GM18520 (cell line): ENCODE measurements around the gene ANKRD36.
"Not testable (repeated sequence)": the region's sequence is repeated elsewhere in the genome, so short reads cannot be mapped to it uniquely, and the experiment has no call there.

Source experiments
- ATAC-seq: cut with Tn5 transposase; IDR thresholded peaks from one replicate; pipeline ENCODE4 v1.9.1; 2021; ENCODE audit not compliant: unreplicated experiment

ANKRD36 gene

DNA sequence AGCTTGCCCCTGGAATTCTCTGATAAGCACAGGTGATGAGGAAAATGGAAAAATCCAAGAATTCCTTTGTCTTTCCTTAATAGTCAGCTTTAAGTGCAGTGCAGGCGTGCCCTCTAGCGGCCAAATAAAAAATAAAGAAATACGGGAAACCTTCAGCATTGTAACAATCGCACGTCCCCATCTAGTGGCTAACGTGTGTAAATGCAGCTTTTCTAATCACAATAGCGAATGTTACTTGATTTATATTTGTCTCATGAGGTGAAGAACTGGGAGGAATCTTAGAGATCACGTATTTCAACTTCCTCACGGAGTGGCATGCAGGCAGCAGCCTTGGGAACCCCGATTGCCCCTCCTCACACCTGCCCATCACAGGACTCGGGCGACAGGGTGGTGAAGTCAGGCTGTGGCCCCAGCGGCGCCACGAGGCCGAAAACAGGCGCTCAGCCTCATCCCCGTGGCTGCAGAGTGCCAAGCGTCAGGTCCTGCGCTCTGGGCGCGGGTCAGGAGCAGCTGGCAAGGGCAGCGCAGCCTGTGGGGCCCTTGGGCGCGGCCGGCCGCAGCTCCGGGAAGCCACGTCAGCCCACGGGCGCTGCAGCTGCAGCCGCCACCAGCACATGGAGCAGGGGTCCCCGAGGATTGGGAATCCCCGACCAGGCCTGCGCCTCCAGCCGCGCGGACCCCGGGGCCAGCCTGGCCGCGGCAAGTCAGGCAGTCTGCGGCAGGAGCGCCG is 468 bp upstream of the ANKRD36 start:
- peak; percentile 45 for ATAC-seq

GRCh38 chr2:97113882-97114255 is 916 bp downstream of the ANKRD36 start:
- not testable (repeated sequence) for ATAC-seq

DNA sequence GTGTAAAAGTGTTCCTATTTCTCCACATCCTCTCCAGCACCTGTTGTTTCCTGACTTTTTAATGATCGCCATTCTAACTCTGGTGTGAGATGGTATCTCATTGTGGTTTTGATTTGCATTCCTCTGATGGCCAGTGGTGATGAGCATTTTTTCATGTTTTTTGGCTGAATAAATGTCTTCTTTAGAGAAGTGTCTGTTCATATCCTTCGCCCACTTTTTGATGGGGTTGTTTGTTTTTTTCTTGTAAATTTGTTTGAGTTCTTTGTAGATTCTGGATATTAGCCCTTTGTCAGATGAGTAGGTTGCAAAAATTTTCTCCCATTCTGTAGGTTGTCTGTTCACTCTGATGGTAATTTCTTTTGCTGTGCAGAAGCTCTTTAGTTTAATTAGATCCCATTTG is 16.1 kb downstream of the ANKRD36 start:
- not testable (repeated sequence) for ATAC-seq

DNA sequence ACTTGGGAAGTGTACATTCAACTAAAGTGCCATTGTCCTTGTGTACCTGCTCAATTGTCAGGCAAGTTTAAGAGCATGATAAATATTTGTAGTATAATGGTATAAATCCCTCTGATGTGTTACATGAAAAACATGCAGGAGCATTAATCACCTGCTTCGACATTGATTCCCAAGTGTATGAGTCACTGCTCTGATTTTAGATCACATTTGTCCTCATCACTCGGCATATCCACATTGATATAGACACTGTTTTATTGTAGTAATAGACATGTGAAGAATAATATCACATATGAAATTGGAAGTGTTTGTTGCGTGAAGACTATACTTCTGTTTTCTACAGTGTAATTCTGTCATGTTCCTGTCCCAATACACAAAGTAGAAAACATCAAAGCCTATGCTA is 31.1 kb downstream of the ANKRD36 start:
- ATAC-seq = not testable (repeated sequence)

GRCh38 chr2:97166548-97166947 is 53.6 kb downstream of the ANKRD36 start:
- ATAC-seq = not testable (repeated sequence)

GRCh38 chr2:97167938-97168337 is 55.0 kb downstream of the ANKRD36 start:
- not testable (repeated sequence) for ATAC-seq

DNA sequence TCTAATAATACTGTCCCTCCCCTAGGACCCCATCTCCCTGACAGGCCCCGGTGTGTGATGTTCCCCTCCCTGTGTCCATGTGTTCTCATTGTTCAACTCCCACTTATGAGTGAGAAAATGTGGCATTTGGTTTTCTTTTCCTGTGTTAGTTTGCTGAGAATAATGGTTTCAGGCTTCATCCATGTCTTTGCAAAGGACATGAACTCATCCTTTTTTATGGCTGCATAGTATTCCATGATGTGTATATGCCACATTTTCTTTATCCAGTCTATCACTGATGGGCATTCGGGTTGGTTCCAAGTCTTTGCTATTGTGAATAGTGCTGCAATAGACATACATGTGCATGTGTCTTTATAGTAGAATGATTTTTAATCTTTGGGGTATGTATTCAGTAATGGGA is 55.6 kb downstream of the ANKRD36 start:
- not testable (repeated sequence) for ATAC-seq

GRCh38 chr2:97180391-97180790 is 67.4 kb downstream of the ANKRD36 start:
- ATAC-seq = not testable (repeated sequence)

DNA sequence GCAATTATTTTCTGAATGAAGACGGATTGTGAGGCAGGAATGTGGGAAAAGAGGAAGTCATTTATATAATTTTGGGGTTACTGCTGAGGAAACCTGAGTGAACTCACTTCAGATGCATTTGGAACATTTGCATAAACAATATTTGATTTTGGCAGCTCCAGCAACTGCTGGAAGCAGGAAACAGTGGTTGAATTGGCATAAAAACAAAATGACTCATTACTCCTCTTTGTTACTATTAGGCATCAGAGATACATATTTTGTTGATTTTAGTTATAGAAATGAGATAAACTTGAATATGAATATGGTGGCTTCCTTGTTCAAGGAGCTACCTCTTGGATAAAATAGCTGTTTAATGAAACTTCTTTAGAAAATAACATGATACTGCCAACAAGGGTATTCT is 82.4 kb downstream of the ANKRD36 start:
- not testable (repeated sequence) for ATAC-seq

DNA sequence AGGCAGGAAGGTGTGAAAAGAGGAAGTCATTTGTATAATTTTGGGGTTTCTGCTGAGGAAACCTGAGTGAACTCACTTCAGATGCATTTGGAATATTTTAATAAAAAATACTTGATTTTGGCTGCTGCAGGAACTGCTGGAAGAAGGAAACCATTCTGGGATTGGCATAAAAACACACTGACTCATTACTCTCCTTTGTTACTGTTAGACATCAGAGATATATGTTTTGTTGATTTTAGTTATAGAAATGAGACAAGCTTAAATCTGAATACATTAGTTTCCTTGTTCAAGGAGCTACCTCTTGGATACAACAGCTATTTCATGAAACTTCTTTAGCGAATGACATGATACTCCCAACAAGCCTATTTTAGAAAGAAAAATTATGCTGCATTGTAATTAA is 84.3 kb downstream of the ANKRD36 start:
- ATAC-seq = not testable (repeated sequence)

DNA sequence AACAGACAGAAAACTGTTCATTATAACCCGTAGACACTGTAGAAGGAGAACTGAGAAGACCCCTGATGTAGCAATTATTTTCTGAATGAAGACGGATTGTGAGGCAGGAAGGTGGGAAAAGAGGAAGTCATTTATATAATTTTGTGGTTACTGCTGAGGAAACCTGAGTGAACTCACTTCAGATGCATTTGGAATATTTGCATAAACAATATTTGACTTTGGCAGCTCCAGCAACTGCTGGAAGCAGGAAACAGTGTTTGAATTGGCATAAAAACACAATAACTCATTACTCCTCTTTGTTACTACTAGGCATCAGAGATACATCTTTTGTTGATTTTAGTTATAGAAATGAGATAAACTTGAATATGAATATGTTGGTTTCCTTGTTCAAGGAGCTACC is 87.9 kb downstream of the ANKRD36 start:
- ATAC-seq = not testable (repeated sequence)

DNA sequence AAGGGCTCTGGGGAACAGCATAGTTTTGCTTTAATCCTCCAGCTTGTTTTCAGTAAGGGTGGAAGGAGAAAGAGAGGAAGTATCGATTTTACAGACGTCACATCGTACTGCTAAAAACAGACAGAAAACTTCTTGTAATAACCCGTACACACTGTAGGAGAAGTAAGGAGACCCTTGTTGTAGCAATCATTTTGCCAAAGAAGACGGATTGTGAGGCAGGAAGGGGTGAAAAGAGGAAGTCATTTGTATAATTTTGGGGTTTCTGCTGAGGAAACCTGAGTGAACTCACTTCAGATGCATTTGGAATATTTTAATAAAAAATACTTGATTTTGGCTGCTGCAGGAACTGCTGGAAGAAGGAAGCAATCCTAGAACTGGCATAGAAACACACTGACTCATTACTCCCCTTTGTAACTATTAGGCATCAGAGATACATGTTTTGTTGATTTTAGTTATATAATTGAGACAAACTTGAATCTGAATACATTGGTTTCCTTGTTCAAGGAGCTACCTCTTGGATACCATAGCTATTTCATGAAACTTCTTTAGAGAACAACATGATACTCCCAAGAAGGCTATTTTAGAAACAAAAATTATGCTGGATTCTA is 89.8 kb downstream of the ANKRD36 start:
- ATAC-seq = not testable (repeated sequence)

DNA sequence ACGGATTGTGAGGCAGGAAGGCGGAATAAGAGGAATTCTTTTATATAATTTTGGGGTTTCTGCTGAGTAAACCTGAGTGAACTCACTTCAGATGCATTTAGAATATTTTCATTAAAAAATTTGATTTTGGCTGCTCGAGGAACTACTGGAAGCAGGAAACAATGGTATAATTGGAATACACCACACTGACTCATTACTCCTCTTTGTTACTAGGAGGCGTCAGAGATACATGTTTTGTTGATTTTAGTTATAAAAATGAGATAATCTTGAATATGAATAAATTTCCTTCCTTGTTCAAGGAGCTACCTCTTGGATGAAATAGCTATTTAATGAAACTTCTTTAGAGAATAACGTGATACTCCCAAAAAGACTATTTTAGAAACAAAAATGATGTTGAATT is 97.4 kb downstream of the ANKRD36 start:
- no peak for ATAC-seq

GRCh38 chr2:97215025-97215424 is 102.1 kb downstream of the ANKRD36 start:
- not testable (repeated sequence) for ATAC-seq

DNA sequence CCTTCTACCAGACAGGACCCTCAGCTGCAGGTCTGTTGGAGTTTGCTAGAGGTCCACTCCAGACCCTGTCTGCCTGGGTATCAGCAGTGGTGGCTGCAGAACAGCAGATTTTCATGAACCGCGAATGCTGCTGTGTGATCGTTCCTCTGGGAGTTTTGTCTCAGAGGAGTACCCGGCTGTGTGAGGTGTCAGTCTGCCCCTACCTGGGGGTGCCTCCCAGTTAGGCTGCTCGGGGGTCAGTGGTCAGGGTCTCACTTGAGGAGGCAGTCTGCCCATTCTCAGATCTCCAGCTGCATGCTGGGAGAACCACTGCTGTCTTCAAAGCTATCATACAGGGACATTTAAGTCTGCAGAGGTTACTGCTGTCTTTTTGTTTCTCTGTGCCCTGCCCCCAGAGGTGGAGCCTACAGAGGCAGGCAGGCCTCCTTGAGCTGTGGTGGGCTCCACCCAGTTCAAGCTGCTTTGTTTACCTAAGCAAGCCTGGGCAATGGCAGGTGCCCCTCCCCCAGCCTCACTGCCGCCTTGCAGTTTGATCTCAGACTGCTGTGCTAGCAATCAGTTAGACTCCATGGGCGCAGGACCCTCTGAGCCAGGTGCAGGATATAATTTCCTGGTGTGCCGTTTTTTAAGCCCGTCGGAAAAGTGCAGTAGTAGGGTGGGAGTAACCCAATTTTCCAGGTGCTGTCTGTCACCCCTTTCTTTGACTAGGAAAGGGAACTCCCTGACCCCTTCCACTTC is 118.1 kb downstream of the ANKRD36 start:
- ATAC-seq = not testable (repeated sequence)

DNA sequence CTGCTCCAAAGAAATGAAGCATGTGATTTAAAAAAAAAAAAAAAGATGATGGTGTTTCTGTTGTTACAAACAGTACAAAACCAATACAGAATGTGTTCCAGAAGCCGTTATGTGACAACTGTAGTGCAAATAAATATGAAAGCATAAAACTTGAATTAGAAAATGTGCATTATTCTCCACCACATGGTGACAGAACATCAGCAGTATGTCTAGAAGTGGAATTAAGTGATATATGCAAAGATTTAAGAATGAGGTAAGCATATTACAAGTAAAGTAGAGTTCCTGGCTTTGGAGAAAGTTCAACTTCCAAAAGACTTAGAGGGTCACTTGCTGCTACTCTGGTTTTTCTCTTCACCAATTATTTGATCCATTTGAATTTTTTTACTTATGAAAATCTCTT is 120.0 kb downstream of the ANKRD36 start:
- ATAC-seq = not testable (repeated sequence)

DNA sequence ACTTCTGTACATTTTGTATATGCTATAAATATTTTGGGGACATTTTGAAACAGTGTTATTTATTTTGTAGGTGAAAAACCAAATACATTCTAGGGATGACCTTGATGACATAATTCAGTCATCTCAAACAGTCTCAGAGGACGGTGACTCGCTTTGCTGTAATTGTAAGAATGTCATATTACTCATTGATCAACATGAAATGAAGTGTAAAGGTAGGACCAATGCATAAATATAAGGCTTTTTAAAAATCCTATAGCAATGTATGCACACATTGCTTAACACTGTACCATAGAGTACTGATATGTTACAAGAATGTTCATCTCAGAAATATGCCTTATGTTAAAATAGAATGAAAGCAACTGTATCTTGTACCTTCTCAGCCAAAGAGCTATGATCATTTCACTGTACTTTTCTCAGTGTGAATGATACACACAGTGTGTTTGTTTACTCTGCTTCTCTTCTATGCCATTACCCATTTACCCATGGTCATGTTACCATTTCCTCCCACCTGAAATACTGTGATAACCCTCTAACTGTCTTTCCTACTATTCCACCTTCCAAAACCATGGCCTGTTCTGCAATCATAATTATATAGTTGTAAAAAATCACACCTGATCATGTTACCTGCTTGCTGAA is 120.8 kb downstream of the ANKRD36 start:
- not testable (repeated sequence) for ATAC-seq

DNA sequence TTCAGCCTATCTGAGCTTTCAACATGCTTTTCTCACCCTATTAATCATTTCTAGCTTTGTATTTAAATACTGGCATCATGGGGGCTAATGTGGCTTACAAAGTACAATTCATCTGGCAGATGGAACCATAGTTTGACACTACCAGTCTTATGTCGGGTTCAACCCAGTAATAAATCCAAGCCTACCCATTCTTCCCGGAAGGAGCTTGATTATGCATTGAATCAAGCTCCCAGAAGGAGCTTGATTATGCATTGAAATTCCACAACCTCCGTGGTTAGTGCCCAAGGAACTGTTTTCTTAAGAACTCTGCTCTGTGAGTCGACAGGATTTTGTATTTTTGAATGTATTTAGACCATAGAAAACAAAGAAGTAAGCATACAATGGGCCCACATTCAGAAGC is 148.2 kb downstream of the ANKRD36 start:
- not testable (repeated sequence) for ATAC-seq

GRCh38 chr2:97266449-97266848 is 153.5 kb downstream of the ANKRD36 start:
- ATAC-seq = not testable (repeated sequence)

DNA sequence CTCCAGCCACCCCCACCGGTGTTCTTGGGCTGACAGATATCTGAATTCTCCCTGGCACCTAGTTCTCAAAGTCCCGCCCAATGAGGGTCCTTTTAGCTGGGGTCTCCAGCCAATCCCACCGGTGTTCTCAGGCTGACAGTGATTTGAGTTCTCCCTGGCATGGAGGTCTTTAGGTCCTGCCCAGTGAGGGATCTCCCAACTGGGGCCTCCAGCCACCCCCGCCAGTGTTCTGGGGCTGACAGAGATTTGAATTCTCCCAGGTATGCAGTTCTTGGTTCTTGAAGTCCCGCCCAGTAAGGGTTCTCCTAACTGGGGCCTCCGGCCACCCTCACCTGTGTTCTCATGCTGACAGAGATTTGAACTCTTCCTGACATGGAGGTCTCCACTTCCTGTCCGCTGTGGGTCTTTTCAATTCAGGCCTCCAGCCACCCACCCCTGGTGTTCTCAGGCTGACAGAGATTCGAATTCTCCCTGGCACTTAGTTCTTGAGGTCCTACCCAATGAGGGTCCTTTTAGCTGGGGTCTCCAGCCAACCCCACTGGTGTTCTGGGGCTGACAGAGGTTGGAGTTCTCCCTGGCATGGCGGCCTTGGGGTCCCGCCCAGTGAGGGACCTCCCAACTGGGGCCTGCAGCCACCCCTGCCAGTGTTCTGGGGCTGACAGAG is 154.6 kb downstream of the ANKRD36 start:
- no peak for ATAC-seq

DNA sequence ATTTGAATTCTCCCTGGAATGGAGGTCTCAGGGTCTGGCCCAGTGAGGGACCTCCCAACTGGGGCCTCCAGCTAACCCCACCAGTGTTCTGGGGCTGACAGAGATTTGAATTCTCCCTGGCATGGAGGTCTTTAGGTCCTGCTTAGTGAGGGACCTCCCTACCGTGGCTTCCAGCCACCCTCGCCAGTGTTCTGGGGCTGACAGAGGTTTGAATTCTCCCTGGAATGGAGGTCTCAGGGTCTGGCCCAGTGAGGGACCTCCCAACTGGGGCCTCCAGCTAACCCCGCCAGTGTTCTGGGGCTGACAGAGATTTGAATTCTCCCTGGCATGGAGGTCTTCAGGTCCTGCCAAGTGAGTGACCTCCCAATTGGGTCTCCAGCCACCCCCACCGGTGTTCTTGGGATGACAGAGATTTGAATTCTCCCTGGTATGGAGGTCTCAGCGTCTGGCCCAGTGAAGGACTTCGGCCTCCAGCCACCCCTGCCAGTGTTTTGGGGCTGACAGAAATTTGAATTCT is 155.2 kb downstream of the ANKRD36 start:
- ATAC-seq = not testable (repeated sequence)
